ENCODE data around the gene CCDC69. TPM values are rescaled to one million over a fixed set of nuclear protein-coding genes. Genes with fewer than 3 reads are reported as not detected.
"Not testable (repeated sequence)": the region's sequence is repeated elsewhere in the genome, so short reads cannot be mapped to it uniquely, and the experiment has no call there.

The CCDC69 gene
- total RNA-seq, 2 donors from 2014 or later: 34.8 to 44.8 TPM

DNA sequence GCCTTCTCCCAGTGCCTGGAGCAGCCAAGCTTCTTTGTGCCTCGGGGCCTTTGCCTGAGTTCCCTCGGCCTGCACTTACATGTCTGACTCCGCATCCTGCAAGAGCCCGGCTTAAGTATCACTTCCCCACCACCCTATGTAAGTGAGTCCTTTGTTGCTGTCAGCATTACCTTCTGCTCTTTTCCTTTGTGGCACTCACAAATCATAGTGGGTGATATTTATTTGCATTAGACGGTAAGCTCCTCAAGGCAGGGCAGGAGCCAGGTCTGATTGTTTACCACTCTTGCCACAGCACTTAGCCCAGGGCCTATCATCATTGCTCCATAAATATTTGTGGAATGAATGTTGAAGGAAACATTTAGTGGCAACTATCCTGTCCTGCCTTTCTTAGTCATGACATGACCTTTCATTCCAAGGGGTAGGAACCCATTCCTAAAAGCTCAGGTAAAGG, 33.9 kb upstream of the CCDC69 start:
- ATAC-seq (no peak), DNase-seq (peak in 1 of 4 donors; percentile 43)
- no peak for TF ChIP-seq CTCF (IDR thresholded peaks at IDR 0.05)
- Histone ChIP-seq H3K27ac (peak overlapping the region in 1 of 4 donors; percentile 0), H3K4me3 (no peak overlapping the region), H3K27me3 (no peaks in the 10 kb centered on the region), H3K9me3 (no peaks in the 10 kb centered on the region), H3K36me3 (replicated peaks in 1 of 2; ENCODE audit: insufficient read depth in 1 of 2, low read depth in 2 of 2) (no peaks in the 10 kb centered on the region), H3K4me1 (peaks cover 16% of the 10 kb centered on the region)
- WGBS, 2 donors: 67 to 80% methylated on average over 5 of the region's 5 CpGs
- intact Hi-C loops (cut with DNase I): no loop called here

- intact Hi-C loops (cut with DNase I): no loop called here
- DNase-seq: no peak
Observed at GRCh38 chr5:151255621-151256286, 31.9 kb upstream of the CCDC69 start.

DNA sequence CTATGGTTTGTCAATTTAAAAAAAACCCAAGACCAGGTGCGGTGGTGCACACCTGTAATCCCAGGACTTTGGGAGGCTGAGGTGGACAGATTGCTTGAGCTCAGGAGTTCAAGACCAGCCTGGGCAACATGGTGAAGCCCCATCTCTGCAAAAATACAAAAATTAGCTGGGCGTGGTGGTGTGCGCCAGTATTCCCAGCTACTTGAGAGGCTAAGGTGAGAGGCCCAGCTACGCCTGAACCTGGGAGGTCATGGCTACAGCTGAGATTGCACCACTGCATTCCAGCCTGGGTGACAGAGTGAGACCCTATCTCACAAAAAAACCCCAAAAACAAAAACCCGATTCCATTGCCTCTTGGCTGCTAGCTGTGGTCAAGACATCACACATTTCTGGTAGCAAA, 31.1 kb upstream of the CCDC69 start:
- H3K9me3 ChIP-seq; H3K27me3 ChIP-seq; DNase-seq; ATAC-seq; H3K27ac ChIP-seq; H3K36me3 ChIP-seq (replicated peaks in 1 of 2; ENCODE audit: insufficient read depth in 1 of 2, low read depth in 2 of 2); H3K4me3 ChIP-seq; intact Hi-C loops (cut with DNase I): not testable (repeated sequence)
- peaks cover 33% of the 10 kb centered on the region for H3K4me1 ChIP-seq
- 94 to 96% methylated on average over 4 to 5 of the region's 5 CpGs for WGBS, 2 donors

More at GRCh38 chr5:151255621-151256286, 31.9 kb upstream of the CCDC69 start:
- Histone ChIP-seq H3K4me3 (no peak overlapping the region), H3K4me1 (peaks cover 32% of the 10 kb centered on the region), H3K27me3 (no peaks in the 10 kb centered on the region), H3K9me3 (no peaks in the 10 kb centered on the region), H3K27ac (no peak overlapping the region), H3K36me3 (replicated peaks in 1 of 2; ENCODE audit: insufficient read depth in 1 of 2, low read depth in 2 of 2) (no peaks in the 10 kb centered on the region)
- no peak for TF ChIP-seq CTCF (IDR thresholded peaks at IDR 0.05)
- TF ChIP-seq POLR2A (IDR thresholded peaks at IDR 0.05): no peak
- no peak for ATAC-seq
- WGBS, 2 donors: 87 to 96% methylated on average over 3 of the region's 3 CpGs

GRCh38 chr5:151254556-151254955, 30.7 kb upstream of the CCDC69 start:
- Histone ChIP-seq H3K4me3 (no peak overlapping the region), H3K36me3 (replicated peaks in 1 of 2; ENCODE audit: insufficient read depth in 1 of 2, low read depth in 2 of 2) (no peaks in the 10 kb centered on the region), H3K4me1 (peaks cover 33% of the 10 kb centered on the region), H3K27ac (no peak overlapping the region), H3K27me3 (no peaks in the 10 kb centered on the region), H3K9me3 (no peaks in the 10 kb centered on the region)
- TF ChIP-seq POLR2A (IDR thresholded peaks at IDR 0.05) (no peak), CTCF (IDR thresholded peaks at IDR 0.05) (no peak)
- intact Hi-C loops (cut with DNase I): no loop called here
- DNase-seq: no peak
- no peak for ATAC-seq
- 46 to 56% methylated on average over 1 of the region's 1 CpG for WGBS, 2 donors

- ATAC-seq (no peak), DNase-seq (no peak)
- peak overlapping the region; percentile 52 to 84 (median 78) for H3K27ac ChIP-seq
- H3K36me3 ChIP-seq (replicated peaks in 1 of 2; ENCODE audit: insufficient read depth in 1 of 2, low read depth in 2 of 2): no peaks in the 10 kb centered on the region
- peak overlapping the region; percentile 51 to 53 for H3K4me3 ChIP-seq
- TF ChIP-seq POLR2A (IDR thresholded peaks at IDR 0.05) (no peak), CTCF (IDR thresholded peaks at IDR 0.05) (no peak)
- WGBS, 2 donors: 6 to 7% methylated on average over 5 of the region's 5 CpGs
- no peaks in the 10 kb centered on the region for H3K9me3 ChIP-seq
- H3K27me3 ChIP-seq: no peaks in the 10 kb centered on the region
- peaks cover 40% of the 10 kb centered on the region for H3K4me1 ChIP-seq
- intact Hi-C loops (cut with DNase I): no loop called here
Observed at GRCh38 chr5:151253605-151253950, 29.7 kb upstream of the CCDC69 start.

Data from body of pancreas (tissue), 4 donors.